CD4-positive, alpha-beta T cell treated with Interleukin-4 for 1 hour (primary cell): ENCODE results near the gene MSS51.
"Not testable (repeated sequence)": the region's sequence is repeated elsewhere in the genome, so short reads cannot be mapped to it uniquely, and the experiment has no call there.

Source experiments
- DNase-seq, 2 donors: peaks; one replicate each; pipeline ENCODE4 v3.0.0-alpha.2; 2020 to 2022

The MSS51 gene

GRCh38 chr10:73413528-73414229 lies 19.7 kb downstream of the MSS51 start, which contains the start of gene ANXA7:
ANXA7 (minus strand) TSS chr10:73414058; CDS start chr10:73400856, 13,202 bp downstream.
- peak; percentile 91 to 92 for DNase-seq

GRCh38 chr10:73413108-73413527 lies 20.2 kb downstream of the MSS51 start:
- DNase-seq = peak in 1 of 2 donors; percentile 64

- no peak for DNase-seq
Observed at GRCh38 chr10:73410897-73411296, 22.5 kb downstream of the MSS51 start.

GRCh38 chr10:73408978-73409521 lies 24.3 kb downstream of the MSS51 start:
- DNase-seq = no peak

GRCh38 chr10:73408061-73408460 lies 25.3 kb downstream of the MSS51 start:
- no peak for DNase-seq

GRCh38 chr10:73407495-73407894 lies 25.9 kb downstream of the MSS51 start:
- DNase-seq = no peak

- DNase-seq = no peak
Observed at GRCh38 chr10:73406846-73407245, 26.5 kb downstream of the MSS51 start.

- DNase-seq = no peak
Observed at GRCh38 chr10:73405556-73405955, 27.8 kb downstream of the MSS51 start.

GRCh38 chr10:73404690-73405089 lies 28.7 kb downstream of the MSS51 start:
- DNase-seq = no peak

GRCh38 chr10:73401636-73402035 lies 31.7 kb downstream of the MSS51 start:
- no peak for DNase-seq

GRCh38 chr10:73399063-73399462 lies 34.3 kb downstream of the MSS51 start:
- no peak for DNase-seq

GRCh38 chr10:73398024-73398423 lies 35.3 kb downstream of the MSS51 start:
- no peak for DNase-seq

GRCh38 chr10:73394325-73394724 lies 39.0 kb downstream of the MSS51 start:
- DNase-seq = not testable (repeated sequence)

- DNase-seq = no peak
Observed at GRCh38 chr10:73388228-73388627, 45.1 kb downstream of the MSS51 start.

GRCh38 chr10:73386583-73386982 lies 46.8 kb downstream of the MSS51 start:
- DNase-seq = no peak

- no peak for DNase-seq
Observed at GRCh38 chr10:73379064-73379748, 54.2 kb downstream of the MSS51 start.

- DNase-seq = no peak
Observed at GRCh38 chr10:73376679-73377078, 56.7 kb downstream of the MSS51 start.
